Measurements from ENCODE around the gene ADRA2C. TPM values are rescaled to one million over a fixed set of nuclear protein-coding genes. Genes with fewer than 3 reads are reported as not detected.
A peak's percentile ranks its signal among the peaks of the same experiment; 100 is the strongest.

The ADRA2C gene
- total and polyA plus RNA-seq, 2 of the 13 experiments (the other 11 are each of a cell fraction or from before 2014, with no cell fraction given) = 15.4 to 69.7 TPM

- no peak for TF ChIP-seq ELF1 (CRISPR knock-in tag; IDR thresholded peaks at IDR 0.05)
- TF ChIP-seq AHR (CRISPR knock-in tag; IDR thresholded peaks at IDR 0.05) = no peak
- no peak for TF ChIP-seq MXD1 (CRISPR knock-in tag; IDR thresholded peaks at IDR 0.05)
- no peak for TF ChIP-seq YY1 (IDR thresholded peaks at IDR 0.05; ENCODE audit: insufficient read depth, insufficient replicate concordance, low read depth, low read length)
- no peak for TF ChIP-seq CBX5 (CRISPR knock-in tag; IDR thresholded peaks at IDR 0.05; ENCODE audit: borderline replicate concordance)
- no peak for TF ChIP-seq MTF2 (CRISPR knock-in tag; IDR thresholded peaks at IDR 0.05; ENCODE audit: borderline replicate concordance)
- TF ChIP-seq CAMTA2 (CRISPR knock-in tag; IDR thresholded peaks at IDR 0.05; ENCODE audit: borderline replicate concordance) = no peak
- TF ChIP-seq NPAS2 (CRISPR knock-in tag; IDR thresholded peaks at IDR 0.05; ENCODE audit: borderline replicate concordance) = no peak
- TF ChIP-seq SIN3B (IDR thresholded peaks at IDR 0.05; ENCODE audit: low read length) = no peak
- TF ChIP-seq ZEB1 (IDR thresholded peaks at IDR 0.05; ENCODE audit: insufficient replicate concordance, low read depth) = peak; percentile 54
- no peak for TF ChIP-seq HOXA5 (CRISPR knock-in tag; IDR thresholded peaks at IDR 0.05)
- TF ChIP-seq CREM (IDR thresholded peaks at IDR 0.05) = peak; percentile 30; the same call in 1 of the 2 replicates
- TF ChIP-seq CREM (CRISPR knock-in tag; IDR thresholded peaks at IDR 0.05) = no peak
- no peak for TF ChIP-seq ZNF878 (CRISPR knock-in tag; IDR thresholded peaks at IDR 0.05)
- TF ChIP-seq ZBTB10 (CRISPR knock-in tag; IDR thresholded peaks at IDR 0.05; ENCODE audit: borderline replicate concordance) = no peak
- no peak for TF ChIP-seq ZFP41 (CRISPR knock-in tag; IDR thresholded peaks at IDR 0.05; ENCODE audit: borderline replicate concordance)
- TF ChIP-seq NR2C2 (CRISPR knock-in tag; IDR thresholded peaks at IDR 0.05; ENCODE audit: borderline replicate concordance) = 0 out of 2 replicates have a peak, but pooled peaks have one; percentile 19
- TF ChIP-seq GLI4 (CRISPR knock-in tag; IDR thresholded peaks at IDR 0.05; ENCODE audit: borderline replicate concordance) = no peak
- TF ChIP-seq CEBPG (CRISPR knock-in tag; IDR thresholded peaks at IDR 0.05) = no peak
- no peak for TF ChIP-seq ZMYM2 (CRISPR knock-in tag; IDR thresholded peaks at IDR 0.05)
- peak; percentile 11; the same call in 1 of the 2 replicates for TF ChIP-seq HDAC1 (CRISPR knock-in tag; IDR thresholded peaks at IDR 0.05)
- TF ChIP-seq ZBTB3 (CRISPR knock-in tag; IDR thresholded peaks at IDR 0.05; ENCODE audit: borderline replicate concordance, low read depth) = no peak
- TF ChIP-seq HIVEP1 (CRISPR knock-in tag; IDR thresholded peaks at IDR 0.05) = no peak
- TF ChIP-seq NCOA2 (CRISPR knock-in tag; IDR thresholded peaks at IDR 0.05) = peak; percentile 51; the same call in 1 of the 2 replicates
- TF ChIP-seq PPARG (CRISPR knock-in tag; conservative IDR thresholded peaks at IDR 0.05) = peak; percentile 15; the same call in 1 of the 2 replicates
- TF ChIP-seq ZGPAT (CRISPR knock-in tag; IDR thresholded peaks at IDR 0.05) = no peak
- peak; percentile 58; the same call in 1 of the 2 replicates for TF ChIP-seq RXRA (CRISPR knock-in tag; IDR thresholded peaks at IDR 0.05)
- TF ChIP-seq MTF1 (CRISPR knock-in tag; IDR thresholded peaks at IDR 0.05) = no peak
- no peak for TF ChIP-seq ZNF768 (CRISPR knock-in tag; IDR thresholded peaks at IDR 0.05)
- TF ChIP-seq ZNF550 (CRISPR knock-in tag; IDR thresholded peaks at IDR 0.05; ENCODE audit: borderline replicate concordance) = no peak
- no peak for TF ChIP-seq ZFP62 (CRISPR knock-in tag; IDR thresholded peaks at IDR 0.05)
These were observed 37.3 kb downstream of the ADRA2C start (continued) for GRCh38 chr4:3803475-3803847.

All from HepG2 (cell line).